ENCODE results near the gene LRRC8A. TPM values are rescaled to one million over a fixed set of nuclear protein-coding genes. Genes with fewer than 3 reads are reported as not detected.

The LRRC8A gene
- total and polyA plus RNA-seq, 2 of the 13 experiments (the other 11 are each of a cell fraction or from before 2014, with no cell fraction given): 16.1 to 40.6 TPM

GRCh38 chr9:128921881-128922763 is 40.2 kb downstream of the LRRC8A start (continued):
- TF ChIP-seq UBTF (CRISPR knock-in tag; IDR thresholded peaks at IDR 0.05) (peak; percentile 46), ASH2L (IDR thresholded peaks at IDR 0.05; ENCODE audit: insufficient read length, low read depth, low read length) (peak; percentile 49), KLF16 (CRISPR knock-in tag; IDR thresholded peaks at IDR 0.05) (0 out of 4 replicates have a peak, but pooled peaks of 1 of the 2 experiments have one; percentile 11), RNF2 (conservative IDR thresholded peaks at IDR 0.05; ENCODE audit: low read depth) (no peak), ZNF777 (CRISPR knock-in tag; IDR thresholded peaks at IDR 0.05) (no peak), RBM39 (IDR thresholded peaks at IDR 0.05; ENCODE audit: low read depth, low read length, poor library complexity, severe bottlenecking) (peak; percentile 15), E2F2 (CRISPR knock-in tag; IDR thresholded peaks at IDR 0.05; ENCODE audit: borderline replicate concordance) (no peak), SOX5 (CRISPR knock-in tag; IDR thresholded peaks at IDR 0.05; ENCODE audit: borderline replicate concordance) (no peak), ZNF264 (CRISPR knock-in tag; IDR thresholded peaks at IDR 0.05) (no peak), ZNF605 (CRISPR knock-in tag; IDR thresholded peaks at IDR 0.05) (peak; percentile 32; the same call in 1 of the 2 replicates), ZNF687 (CRISPR knock-in tag; IDR thresholded peaks at IDR 0.05) (peak; percentile 78), NR2F6 (IDR thresholded peaks at IDR 0.05) (no peak; the same call in 1 of the 2 replicates), NR2F6 (CRISPR knock-in tag; IDR thresholded peaks at IDR 0.05) (no peak), PRDM10 (CRISPR knock-in tag; IDR thresholded peaks at IDR 0.05; ENCODE audit: low read depth) (peak; percentile 72; the same call in 1 of the 2 replicates), ZNF17 (CRISPR knock-in tag; IDR thresholded peaks at IDR 0.05) (no peak), MXD3 (CRISPR knock-in tag; IDR thresholded peaks at IDR 0.05) (0 out of 2 replicates have a peak, but pooled peaks have one; percentile 26)
